Measurements from ENCODE around the gene SEBOX.

SEBOX gene

GRCh38 chr17:28330671-28331070 lies 34.3 kb downstream of the SEBOX start:
- ChIA-PET POLR2A (interaction anchor here (1.2 to 2.3 kb wide), 3 partner anchors 9 to 27 kb away, joined by 3 to 8 read pairs (median 5); partner anchors contain the start of genes POLDIP2 and TMEM97), CTCF (interaction anchor here (0.6 kb wide), 1 partner anchor 818 kb away, joined by 3 read pairs; no protein-coding TSS in a partner anchor)
- Histone ChIP-seq H3K4me1 (ENCODE audit: control insufficient read depth, insufficient read depth, low read length) (peaks cover 8% of the 10 kb centered on the region), H3K36me3 (ENCODE audit: control insufficient read depth in 2 of 2, insufficient read depth in 1 of 2, low read length in 2 of 2) (peaks cover 38 to 62% of the 10 kb centered on the region in 2 experiments), H3K9me3 (ENCODE audit: control insufficient read depth, insufficient read depth, low read depth, low read length) (no peaks in the 10 kb centered on the region), H3K27ac (ENCODE audit: extremely low read depth, low read depth, low read length) (no peak overlapping the region), H3K4me3 (ENCODE audit: low read depth, low read length) (no peak overlapping the region)
- TF ChIP-seq, protein P1, sequence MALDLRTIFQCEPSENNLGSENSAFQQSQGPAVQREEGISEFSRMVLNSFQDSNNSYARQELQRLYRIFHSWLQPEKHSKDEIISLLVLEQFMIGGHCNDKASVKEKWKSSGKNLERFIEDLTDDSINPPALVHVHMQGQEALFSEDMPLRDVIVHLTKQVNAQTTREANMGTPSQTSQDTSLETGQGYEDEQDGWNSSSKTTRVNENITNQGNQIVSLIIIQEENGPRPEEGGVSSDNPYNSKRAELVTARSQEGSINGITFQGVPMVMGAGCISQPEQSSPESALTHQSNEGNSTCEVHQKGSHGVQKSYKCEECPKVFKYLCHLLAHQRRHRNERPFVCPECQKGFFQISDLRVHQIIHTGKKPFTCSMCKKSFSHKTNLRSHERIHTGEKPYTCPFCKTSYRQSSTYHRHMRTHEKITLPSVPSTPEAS (tag by site-specific recombination; IDR thresholded peaks at IDR 0.05), result no peak
- TF ChIP-seq GLIS1 (tag by site-specific recombination; IDR thresholded peaks at IDR 0.05) (no peak), ZNF146 (tag by site-specific recombination; IDR thresholded peaks at IDR 0.05) (no peak), ZNF692 (tag by site-specific recombination; IDR thresholded peaks at IDR 0.05) (no peak), KLF16 (tag by site-specific recombination; IDR thresholded peaks at IDR 0.05) (no peak), ZNF473 (tag by site-specific recombination; IDR thresholded peaks at IDR 0.05) (no peak), ZNF394 (tag by site-specific recombination; IDR thresholded peaks at IDR 0.05; ENCODE audit: borderline replicate concordance) (no peak), ZSCAN5A (tag by site-specific recombination; IDR thresholded peaks at IDR 0.05) (no peak), SETDB1 (IDR thresholded peaks at IDR 0.05; ENCODE audit: insufficient read length, low read length) (no peak)
- TF ChIP-seq, protein P2, sequence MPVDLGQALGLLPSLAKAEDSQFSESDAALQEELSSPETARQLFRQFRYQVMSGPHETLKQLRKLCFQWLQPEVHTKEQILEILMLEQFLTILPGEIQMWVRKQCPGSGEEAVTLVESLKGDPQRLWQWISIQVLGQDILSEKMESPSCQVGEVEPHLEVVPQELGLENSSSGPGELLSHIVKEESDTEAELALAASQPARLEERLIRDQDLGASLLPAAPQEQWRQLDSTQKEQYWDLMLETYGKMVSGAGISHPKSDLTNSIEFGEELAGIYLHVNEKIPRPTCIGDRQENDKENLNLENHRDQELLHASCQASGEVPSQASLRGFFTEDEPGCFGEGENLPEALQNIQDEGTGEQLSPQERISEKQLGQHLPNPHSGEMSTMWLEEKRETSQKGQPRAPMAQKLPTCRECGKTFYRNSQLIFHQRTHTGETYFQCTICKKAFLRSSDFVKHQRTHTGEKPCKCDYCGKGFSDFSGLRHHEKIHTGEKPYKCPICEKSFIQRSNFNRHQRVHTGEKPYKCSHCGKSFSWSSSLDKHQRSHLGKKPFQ (tag by site-specific recombination; IDR thresholded peaks at IDR 0.05), result no peak
- TF ChIP-seq, protein P3, sequence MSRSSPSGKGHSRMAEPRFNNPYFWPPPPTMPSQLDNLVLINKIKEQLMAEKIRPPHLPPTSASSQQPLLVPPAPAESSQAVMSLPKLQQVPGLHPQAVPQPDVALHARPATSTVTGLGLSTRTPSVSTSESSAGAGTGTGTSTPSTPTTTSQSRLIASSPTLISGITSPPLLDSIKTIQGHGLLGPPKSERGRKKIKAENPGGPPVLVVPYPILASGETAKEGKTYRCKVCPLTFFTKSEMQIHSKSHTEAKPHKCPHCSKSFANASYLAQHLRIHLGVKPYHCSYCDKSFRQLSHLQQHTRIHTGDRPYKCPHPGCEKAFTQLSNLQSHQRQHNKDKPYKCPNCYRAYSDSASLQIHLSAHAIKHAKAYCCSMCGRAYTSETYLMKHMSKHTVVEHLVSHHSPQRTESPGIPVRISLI (tag by site-specific recombination; IDR thresholded peaks at IDR 0.05), result no peak

- ChIA-PET CTCF (interaction anchor here (0.6 to 1.1 kb wide), 5 partner anchors 89 to 523 kb away, joined by 3 to 4 read pairs (median 3); no protein-coding TSS in a partner anchor), POLR2A (interaction anchor here (0.8 kb wide), 1 partner anchor 10 kb away, joined by 3 read pairs; no protein-coding TSS in a partner anchor)
- H3K4me3 ChIP-seq (ENCODE audit: low read depth, low read length), result no peak overlapping the region
- H3K9me3 ChIP-seq (ENCODE audit: control insufficient read depth, insufficient read depth, low read depth, low read length), result no peaks in the 10 kb centered on the region
- peak overlapping the region; percentile 11; the same call in 1 of the 2 replicates for H3K27ac ChIP-seq (ENCODE audit: extremely low read depth, low read depth, low read length)
- H3K36me3 ChIP-seq (ENCODE audit: control insufficient read depth in 2 of 2, insufficient read depth in 1 of 2, low read length in 2 of 2), result peaks cover 38 to 67% of the 10 kb centered on the region in 2 experiments
- 0 out of 2 replicates have a peak, but pooled peaks cover 2% of the 10 kb centered on the region for H3K4me1 ChIP-seq (ENCODE audit: control insufficient read depth, insufficient read depth, low read length)
- TF ChIP-seq ZNF354C (tag by site-specific recombination; IDR thresholded peaks at IDR 0.05; ENCODE audit: borderline replicate concordance, low read depth) (no peak), SALL2 (tag by site-specific recombination; IDR thresholded peaks at IDR 0.05; ENCODE audit: borderline replicate concordance) (no peak), ZNF76 (tag by site-specific recombination; IDR thresholded peaks at IDR 0.05; ENCODE audit: borderline replicate concordance, low read depth) (no peak), ZNF521 (tag by site-specific recombination; IDR thresholded peaks at IDR 0.05) (no peak), REST (tag by site-specific recombination; IDR thresholded peaks at IDR 0.05) (no peak)
- TF ChIP-seq, protein P4, sequence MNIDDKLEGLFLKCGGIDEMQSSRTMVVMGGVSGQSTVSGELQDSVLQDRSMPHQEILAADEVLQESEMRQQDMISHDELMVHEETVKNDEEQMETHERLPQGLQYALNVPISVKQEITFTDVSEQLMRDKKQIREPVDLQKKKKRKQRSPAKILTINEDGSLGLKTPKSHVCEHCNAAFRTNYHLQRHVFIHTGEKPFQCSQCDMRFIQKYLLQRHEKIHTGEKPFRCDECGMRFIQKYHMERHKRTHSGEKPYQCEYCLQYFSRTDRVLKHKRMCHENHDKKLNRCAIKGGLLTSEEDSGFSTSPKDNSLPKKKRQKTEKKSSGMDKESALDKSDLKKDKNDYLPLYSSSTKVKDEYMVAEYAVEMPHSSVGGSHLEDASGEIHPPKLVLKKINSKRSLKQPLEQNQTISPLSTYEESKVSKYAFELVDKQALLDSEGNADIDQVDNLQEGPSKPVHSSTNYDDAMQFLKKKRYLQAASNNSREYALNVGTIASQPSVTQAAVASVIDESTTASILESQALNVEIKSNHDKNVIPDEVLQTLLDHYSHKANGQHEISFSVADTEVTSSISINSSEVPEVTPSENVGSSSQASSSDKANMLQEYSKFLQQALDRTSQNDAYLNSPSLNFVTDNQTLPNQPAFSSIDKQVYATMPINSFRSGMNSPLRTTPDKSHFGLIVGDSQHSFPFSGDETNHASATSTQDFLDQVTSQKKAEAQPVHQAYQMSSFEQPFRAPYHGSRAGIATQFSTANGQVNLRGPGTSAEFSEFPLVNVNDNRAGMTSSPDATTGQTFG (tag by site-specific recombination; IDR thresholded peaks at IDR 0.05; ENCODE audit: borderline replicate concordance), result no peak
- TF ChIP-seq, protein P5, sequence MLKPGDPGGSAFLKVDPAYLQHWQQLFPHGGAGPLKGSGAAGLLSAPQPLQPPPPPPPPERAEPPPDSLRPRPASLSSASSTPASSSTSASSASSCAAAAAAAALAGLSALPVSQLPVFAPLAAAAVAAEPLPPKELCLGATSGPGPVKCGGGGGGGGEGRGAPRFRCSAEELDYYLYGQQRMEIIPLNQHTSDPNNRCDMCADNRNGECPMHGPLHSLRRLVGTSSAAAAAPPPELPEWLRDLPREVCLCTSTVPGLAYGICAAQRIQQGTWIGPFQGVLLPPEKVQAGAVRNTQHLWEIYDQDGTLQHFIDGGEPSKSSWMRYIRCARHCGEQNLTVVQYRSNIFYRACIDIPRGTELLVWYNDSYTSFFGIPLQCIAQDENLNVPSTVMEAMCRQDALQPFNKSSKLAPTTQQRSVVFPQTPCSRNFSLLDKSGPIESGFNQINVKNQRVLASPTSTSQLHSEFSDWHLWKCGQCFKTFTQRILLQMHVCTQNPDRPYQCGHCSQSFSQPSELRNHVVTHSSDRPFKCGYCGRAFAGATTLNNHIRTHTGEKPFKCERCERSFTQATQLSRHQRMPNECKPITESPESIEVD (tag by site-specific recombination; IDR thresholded peaks at IDR 0.05), result no peak
These were observed 36.7 kb downstream of the SEBOX start for GRCh38 chr17:28328325-28328724.

Measured in HEK293 (cell line).